HG03342 (cell line): ENCODE measurements around the gene SEC14L5.
A peak's percentile ranks its signal among the peaks of the same experiment; 100 is the strongest.

Experiments used
- ATAC-seq: cut with Tn5 transposase; IDR thresholded peaks from one replicate; pipeline ENCODE4 v1.9.1; 2021; ENCODE audit warnings: mild to moderate bottlenecking, moderate library complexity; ENCODE audit not compliant: unreplicated experiment

Gene SEC14L5

DNA sequence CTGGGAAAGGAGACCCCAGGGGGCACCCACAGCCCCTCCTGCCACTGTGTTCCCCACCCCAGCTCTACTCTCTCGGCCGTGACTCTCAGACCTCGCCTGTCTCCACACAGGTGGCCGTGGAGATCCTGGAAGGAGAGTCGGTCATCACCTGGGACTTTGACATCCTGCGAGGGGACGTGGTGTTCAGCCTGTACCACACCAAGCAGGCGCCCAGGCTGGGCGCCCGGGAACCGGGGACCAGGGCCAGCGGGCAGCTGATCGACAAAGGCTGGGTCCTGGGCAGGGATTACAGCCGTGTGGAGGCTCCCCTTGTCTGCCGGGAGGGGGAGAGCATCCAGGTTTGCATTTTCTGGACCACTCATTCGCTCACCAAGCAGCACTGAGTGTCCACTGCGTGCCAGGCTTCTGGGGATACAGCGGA lies 50.2 kb downstream of the SEC14L5 start:
- ATAC-seq, result no peak

DNA sequence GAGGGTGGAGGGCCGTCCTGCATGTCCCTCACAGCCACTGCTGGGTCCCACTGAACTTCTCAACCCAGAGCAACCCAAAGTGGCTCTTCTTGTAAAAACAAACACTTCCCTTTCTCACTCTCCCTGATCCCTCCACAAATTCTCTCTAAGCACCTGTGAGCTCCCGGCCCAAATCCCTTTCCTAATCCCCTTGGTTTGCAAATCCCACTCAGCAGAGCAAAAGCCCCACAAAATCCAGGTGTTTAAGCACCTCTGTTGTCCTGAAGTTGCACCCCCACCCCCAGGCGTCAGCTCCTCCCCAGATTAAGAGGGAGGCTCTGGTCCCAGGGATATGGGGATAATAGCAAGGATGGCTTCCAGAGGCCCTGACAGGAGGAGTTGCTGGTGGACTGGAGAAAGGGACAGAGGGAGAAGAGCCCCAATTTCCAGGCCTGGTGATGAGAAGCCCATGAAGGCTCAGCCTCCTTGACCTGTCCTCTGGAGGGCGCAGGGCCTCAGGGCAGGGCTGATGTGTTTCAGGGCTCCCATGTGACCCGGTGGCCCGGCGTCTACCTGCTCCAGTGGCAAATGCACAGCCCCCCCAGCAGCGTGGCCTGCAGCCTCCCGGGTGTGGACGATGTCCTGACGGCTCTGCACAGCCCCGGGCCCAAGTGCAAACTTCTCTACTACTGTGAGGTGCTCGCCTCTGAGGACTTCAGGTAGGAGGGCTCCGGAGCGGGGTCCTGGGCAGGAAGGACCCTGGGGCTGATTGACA lies 52.6 kb downstream of the SEC14L5 start:
- ATAC-seq, result no peak

DNA sequence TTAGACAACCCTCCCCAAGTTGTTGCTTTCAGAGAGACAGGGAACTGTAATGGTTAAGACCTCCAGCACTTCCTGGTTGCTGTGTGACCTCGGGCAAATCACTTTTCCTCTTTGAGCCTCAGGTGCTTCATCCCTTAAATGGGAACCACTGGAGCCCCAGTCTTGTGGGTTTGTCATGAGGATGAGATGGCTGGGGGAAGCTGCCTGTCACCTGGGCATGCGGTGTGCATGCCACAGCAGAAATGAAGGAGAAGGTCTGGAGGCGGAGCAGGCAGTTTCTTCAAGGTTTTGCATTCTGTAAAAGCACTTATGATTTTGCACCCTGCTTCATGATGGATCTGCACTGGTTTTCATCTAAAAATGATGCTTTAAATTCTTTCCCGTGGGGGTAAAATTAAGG lies 53.5 kb downstream of the SEC14L5 start:
- ATAC-seq, result no peak

DNA sequence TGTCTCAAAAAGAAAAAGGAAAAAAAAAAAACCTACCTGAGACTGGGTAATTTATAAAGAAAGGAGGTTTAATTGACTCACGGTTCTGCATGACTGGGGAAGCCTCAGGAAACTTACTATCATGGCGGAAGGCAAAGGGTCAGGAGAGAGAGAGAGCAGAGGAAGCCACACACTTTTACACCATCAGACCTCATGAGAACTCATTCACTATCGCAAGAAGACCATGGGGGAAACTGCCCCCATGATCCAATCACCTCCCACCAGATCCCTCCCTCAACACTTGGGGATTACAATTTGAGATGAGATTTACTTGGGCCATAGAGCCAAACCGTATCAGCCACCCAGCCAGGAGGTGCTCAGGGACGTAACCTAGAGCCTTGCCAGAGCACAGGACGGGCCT lies 54.8 kb downstream of the SEC14L5 start:
- no peak for ATAC-seq

DNA sequence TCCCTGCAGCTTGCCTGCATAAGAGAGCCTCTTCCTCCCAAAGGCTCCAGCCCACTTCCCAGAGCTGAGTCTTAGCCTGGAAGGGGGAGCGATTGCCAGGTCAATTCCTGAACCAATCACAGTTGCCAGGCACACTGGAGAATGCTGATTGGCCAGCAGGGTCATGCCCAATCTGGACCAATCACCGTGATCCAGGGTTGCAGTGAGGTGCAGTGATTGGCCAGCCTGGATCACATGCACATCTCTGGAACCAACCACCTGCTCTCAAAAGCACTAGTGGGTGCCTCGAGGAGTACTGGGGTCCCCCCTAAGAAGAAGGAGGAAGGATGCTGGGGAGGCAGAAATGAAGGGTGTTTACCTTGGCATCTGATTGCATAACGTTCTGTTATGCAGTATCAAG lies 57.2 kb downstream of the SEC14L5 start:
- ATAC-seq, result no peak

DNA sequence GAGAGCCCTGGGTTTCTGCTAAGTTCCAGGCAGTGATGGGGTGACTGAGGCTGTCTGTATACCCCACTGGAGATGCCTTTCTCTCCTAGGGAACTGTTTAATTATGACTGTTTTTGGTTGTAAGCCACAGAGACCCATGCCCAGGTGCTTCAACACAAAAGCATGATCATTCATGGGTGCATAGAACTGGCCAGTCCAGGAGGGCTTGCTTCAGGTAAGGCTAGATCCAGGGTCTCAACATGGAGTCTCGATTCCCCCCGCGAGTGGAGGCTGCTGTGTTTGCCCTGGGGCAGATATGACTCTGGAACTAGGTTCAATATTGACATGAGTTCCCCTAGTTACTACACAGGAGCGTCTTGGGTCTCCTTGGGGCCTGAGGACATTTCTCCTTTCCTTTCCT lies 57.8 kb downstream of the SEC14L5 start:
- ATAC-seq, result no peak

DNA sequence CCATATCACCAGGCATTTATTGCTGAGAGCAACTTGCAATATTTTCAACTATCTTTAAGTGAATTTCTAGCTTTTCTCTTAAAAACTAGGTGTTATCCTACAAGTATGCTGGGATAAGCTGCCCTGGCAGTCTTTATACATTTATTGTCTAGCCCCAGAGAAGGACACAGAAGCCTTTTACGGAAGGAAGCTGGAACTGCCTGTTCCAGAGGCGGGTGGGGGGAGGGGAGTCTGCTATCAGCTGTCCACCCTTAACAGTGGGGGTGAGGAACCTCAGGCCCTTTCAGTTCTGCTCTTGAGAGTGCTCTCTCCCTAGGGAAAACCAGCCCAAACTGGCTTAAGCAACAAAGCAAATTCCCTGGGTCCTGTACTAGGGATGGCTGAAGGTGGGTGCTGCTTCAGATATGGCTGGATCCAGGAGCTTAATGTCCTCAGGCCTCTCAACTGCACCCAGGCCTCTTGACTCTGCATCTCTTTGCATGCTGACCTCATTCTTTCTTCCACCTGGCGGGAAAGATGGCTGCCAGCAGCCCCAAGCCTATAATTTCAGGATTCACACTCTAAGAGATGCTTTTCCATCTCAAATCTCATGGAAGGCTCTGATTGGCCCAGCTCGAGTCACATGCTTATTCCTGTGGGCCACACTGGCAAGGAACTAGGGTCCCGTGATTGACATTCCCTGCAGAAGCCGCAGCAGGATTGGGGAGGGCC lies 59.0 kb downstream of the SEC14L5 start:
- ATAC-seq, result no peak

DNA sequence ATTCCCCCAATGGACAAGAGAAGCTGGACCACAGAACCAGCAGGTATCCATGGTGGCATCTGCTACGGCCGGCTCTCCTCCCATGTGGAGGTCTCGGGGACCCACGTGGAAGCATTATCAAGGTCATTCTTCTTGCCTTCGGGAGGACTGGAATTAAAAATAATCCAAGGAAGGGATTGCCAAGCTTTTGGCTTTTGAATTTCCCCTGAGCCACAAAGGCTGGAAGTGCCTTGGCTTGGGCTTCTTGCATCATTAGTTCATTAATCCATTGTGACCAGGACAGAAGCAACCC lies 59.5 kb downstream of the SEC14L5 start:
- no peak for ATAC-seq

DNA sequence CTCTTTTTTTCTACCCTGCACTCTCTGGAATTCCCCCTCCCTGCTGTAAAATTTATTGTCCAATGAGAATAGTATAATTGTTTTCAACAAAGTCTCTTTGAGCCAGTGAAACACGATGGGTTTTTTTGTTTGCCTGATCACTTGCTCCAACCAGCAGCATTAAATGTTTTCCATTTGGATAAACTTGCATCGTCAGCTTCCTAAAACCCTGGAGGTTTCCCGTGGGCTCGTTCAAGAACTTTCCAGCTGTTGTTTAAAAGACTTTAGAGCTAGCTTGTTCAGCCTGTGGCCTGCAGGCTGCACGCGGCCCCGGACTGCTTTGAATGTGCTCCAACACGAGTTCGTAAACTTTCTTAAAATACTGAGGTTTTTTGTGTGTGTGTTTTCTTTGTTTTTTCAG lies 60.7 kb downstream of the SEC14L5 start:
- ATAC-seq, result no peak

DNA sequence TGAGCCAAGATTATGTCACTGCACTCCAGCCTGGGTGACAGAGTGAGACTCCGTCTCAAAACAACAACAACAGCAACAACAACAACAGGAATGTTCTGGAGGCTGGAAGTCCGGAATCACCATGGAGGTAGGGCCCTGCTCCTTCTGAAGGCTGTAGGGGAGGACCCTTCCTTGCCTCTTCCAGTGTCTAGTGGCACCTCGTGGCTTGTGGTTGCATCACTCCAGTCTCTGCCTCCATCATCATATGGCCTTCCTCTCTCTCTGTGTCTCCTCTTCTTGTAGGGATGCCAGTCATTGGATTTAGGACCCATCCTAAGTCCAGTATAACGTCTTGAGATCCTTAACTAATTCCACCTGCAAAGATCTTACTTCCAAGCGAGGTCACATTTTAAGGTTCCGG lies 61.6 kb downstream of the SEC14L5 start:
- no peak for ATAC-seq

DNA sequence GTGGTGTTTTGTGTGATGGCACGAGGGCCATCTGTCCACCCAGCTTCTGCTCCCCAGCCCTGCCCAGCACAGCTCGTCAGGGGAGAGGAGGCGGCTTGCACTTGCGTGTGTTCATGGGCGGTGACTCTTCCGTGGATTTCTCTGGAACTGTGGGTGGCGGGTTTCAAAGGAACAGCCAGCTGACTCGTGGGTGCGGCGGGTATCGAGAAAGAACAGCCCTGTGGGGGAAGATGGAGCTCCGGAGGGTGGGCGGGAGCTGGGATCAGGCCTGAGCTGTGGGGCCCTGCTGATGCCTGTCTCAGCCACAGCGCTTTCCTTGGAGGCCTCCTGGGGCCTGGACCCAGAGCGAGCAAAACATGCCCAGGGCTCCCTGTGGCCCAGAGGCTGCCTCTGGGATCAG lies 62.4 kb downstream of the SEC14L5 start:
- no peak for ATAC-seq

DNA sequence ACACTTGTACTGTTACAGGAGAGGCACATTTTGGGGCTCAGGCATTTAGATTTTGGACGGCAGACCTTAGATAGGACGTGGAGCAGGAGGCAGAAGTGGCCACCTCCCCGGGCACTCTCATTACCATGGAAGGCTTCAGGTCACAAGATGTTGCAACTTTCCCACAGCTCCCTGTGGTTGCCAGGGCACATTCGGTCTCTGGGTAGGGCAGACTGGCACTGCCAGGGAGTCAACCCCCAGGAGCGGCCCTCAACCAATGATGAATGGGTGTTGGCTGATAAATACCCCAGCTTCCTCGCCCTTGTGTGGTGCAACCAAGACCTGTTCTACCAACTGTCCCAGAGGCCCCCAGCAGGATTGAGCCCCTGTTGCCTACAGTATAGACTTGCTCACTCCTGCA lies 64.4 kb downstream of the SEC14L5 start:
- ATAC-seq, result no peak

DNA sequence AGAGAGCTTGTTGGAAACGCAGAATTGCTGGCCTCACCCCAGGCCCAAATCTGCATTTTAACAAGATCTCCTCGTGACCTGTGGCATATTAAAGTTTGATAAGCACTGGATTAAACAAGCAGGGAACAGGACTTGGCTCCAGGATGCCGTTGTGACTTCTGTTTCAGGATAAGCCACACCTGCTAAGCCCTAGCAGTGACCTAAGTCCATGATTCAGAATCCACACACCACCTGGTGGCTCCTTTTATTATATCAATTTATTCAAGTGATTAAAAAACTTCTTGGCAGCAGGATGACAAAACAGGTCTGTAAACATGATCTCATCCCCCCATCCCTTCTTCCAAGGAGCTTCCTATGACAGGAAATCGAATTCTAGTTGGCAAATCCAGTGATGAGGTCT lies 66.5 kb downstream of the SEC14L5 start:
- no peak for ATAC-seq

DNA sequence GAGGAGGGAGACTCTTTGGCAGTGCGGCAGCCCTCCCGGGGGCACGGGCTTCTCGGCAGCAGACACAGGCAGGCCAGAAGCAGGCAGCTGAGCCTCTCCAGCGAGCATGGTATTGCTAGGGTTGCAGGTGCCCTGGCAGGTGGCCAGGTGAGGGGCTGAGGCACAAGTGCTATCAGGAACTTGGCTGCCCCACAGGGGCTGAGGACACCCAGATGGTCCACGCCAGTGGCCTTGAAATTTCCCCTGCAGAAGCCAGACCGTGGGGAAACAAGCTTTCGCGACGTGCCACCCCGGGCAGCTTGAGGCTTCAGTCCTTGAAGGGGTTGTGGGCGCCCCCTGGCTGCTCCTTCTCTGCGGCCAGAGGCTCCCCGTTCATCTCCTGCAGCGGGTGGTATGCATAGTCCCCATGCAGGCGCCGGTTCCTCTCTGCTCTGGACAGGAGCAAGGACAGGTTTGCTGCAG lies 67.1 kb downstream of the SEC14L5 start:
- no peak for ATAC-seq

DNA sequence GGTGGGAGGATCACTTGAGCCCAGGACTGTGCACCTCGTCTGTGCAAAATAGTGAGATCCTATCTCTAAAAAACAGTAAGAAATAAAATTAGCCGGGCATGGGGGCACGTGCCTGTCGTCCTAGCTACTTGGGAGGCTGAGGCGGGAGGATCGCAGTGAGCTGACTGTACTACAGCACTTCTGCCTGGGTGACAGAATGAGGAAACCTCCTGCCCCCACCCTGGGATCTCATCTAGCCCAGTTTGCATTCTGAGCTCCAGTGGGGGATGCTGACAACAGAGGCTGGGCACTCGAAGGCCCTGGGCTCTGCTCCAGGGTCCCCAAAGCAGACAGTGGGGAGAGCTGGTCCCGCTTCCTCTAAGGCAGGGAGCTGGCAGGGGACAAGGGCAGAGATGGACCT lies 68.5 kb downstream of the SEC14L5 start:
- ATAC-seq, result no peak

DNA sequence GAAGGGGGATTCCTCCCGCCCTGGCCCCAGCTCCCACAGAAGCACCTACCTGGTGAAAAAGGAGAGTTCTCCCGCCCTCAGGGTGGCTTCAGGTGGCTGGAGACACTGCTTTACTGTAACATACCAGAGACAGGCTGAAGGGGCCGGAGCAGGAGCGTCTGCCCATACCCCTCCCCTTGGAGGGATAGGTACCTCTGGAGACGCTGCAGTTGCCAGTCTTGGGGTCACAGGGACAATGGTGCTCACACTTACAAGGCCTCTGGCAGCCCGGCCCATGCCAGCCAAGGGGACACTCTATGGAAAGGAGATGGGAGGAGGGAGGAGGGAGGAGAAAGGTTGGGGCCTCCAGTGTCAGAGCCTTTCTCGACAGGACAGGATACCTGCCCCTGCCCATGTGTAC lies 69.0 kb downstream of the SEC14L5 start:
- ATAC-seq, result no peak

DNA sequence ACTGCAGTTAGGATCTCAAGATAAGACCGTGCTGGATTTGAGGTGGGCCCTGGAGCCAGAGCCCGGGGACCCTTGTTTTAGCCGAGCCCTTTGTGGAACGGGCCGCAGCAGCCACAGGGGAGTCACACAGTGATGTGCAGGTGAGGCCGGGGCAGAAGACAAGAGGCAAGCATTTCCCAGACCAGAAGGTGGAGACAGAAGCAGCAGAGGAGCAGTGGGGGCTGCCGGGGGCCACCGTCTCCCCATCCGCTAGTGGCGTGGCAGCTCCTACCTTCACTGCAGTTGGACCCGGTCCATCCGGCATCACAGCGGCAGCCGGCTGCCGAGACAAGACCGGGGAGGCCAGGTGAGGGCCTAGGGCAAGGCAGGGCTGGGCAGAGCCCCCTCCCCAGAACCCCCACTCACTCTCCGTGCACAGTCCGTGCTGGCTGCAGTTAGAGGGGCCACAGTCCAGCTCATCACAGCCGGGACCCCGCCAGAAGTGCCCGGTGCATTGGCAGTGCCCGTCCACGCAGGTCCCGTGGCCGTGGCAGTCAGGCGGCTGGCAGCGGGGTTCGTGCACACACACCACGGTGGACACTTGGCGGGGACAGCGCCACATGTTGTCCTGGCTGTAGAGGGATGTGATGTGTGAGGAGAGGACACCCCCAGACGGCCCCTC lies 69.6 kb downstream of the SEC14L5 start:
- ATAC-seq, result no peak

DNA sequence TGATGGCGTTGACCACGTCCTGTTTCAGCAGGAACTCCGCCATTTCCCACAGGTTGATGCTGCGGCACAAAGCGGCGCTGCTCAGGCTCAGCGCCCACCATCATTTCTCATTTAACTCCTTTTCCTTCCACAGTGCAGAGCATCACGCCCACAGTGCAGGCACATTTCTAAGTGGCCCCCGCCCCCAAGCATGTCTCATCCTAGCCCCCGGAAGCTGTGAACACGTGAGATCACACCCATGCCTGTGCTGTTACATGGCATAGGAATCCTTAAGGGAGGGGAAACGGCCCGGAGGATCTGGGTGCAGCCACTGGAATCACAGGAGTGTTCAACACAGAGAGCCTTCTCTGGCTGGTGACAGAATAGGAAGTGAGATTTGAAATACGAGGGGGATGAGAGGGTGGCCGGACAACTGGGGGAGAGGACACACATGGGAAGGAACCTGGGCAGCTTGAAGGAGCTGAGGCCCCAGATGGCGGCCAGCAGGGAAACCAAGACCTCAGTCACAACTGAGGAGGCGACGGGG lies 70.9 kb downstream of the SEC14L5 start:
- ATAC-seq, result no peak

DNA sequence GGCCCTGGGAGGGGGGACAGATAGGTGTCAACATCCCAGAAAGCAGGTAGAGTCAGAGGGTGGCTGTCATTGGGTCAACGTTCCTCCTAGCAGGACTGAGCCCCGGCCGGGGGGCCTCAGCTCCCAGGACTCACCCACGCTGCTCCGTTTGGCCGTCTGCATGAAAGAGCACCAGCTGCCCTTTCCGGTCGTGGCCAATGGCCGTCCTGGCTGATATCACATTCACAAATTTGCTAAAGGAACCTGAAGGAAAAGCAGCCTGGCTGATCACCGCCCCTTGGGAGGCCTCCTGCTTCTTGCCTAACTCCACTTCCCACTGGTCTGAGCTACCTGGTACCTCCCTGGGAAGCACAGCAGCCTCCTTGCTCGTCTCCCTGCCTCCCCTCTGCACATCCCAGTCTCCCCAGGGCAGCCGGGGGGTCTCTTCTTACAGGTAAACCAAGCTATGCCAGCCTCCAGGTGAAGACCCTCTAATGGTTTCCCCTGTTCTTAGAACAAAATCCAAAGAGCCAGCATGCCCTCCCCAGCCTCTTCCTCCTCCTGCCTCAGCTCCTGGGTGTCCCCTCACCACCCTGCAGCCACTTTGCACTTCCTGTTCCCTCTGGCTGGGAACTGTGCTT lies 72.2 kb downstream of the SEC14L5 start:
- no peak for ATAC-seq

DNA sequence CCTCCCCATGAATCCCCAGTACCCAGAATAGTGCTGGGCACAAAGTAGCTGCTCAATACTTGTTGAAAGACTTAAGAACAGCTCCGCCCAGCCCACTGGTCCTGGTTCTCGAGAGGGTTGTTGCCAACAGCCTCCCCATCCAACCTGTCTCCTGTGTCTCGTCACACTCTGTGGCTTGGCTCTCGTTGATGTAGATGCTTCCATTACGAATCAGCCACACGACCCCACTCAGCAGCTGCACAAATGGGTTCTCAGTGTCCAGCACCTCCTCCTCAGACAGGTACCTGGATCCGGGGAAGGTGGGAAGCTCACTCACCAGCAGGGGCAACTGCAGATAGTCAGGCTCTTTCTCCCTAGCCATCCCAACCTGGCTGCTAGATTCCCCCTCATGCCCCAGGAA lies 73.5 kb downstream of the SEC14L5 start:
- no peak for ATAC-seq

DNA sequence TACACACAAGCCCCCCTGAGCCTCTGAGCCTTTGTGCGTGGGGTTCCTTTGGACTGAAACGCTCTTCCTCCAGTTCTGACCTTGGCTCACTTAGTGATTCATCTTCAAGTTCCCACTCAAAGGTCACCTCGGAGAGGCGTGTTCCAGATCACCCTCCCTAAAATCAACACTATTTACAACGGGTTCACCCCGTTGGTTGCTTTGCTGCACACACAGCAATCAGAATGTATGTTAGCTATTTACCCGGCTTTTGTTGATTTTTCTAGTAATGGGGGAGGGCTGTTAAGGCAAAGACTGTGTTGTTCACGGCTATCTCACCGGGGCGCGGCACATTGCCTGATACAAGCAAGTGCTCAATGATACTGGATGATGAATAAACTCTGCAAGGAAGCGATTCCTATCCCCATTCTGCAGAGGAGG lies 74.6 kb downstream of the SEC14L5 start:
- ATAC-seq, result peak; percentile 10
